Measurements from ENCODE around the gene CPOX.

Gene CPOX

DNA sequence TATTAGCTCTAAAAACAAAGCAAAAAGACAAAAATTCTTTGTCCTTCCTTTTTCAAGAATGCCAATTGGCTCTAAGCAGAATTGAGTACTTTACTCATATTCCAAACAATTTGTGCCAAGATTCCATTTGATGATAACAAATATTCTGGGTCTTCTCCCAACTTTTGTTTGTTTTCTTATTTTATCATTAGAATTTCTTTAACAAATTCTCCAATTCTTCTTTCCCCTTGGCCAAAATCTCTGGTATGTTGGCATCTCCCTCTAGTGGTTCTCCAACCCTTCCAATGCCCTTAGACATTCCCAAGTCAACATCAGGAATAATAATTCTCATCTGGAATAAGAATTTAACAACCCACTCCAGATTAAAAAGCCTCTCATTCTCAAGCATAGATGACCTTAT is 5.3 kb downstream of the CPOX start:
- TF ChIP-seq Cebpa-rat (IDR thresholded peaks at IDR 0.05): no peak
- Histone ChIP-seq H3K36me3 (peaks cover 58 to 84% (median 65%) of the 10 kb centered on the region in 11 experiments), H3K4me1 (peaks cover 19 to 71% (median 30%) of the 10 kb centered on the region in 10 experiments), H3K27me3 (no peaks in the 10 kb centered on the region), H3K9ac (no peak overlapping the region), H3K9me3 (replicated peaks in 1 of 11) (0 out of 22 replicates have a peak, but pooled peaks cover 0 to 6% (median 0%) of the 10 kb centered on the region in 11 experiments), H4K20me1 (peaks cover 0 to 19% (median 7%) of the 10 kb centered on the region in 11 experiments; a peak in 12 of 22 replicates), H3K4me2 (no peak overlapping the region), H3K4me3 (no peak overlapping the region), H3K27ac (no peak overlapping the region)

DNA sequence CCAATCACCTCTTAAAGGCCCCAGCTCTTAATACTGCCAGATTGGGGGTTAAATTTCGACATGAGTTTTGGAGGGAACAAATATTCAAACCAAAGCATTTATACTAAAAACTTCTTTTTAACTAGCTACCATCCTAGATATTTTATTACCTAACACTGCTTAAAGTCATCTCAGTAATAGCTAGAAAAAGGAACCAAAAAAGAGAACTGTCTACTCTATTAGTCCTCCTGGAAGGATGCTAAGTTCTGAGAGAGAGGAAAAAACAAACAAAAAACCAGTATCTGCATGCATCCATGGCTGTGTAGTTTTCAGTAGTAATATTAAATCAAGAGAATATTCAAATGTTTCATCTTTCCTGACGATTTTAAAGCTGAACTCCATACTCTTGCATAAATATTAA is 5.8 kb downstream of the CPOX start:
- peaks cover 63 to 88% (median 69%) of the 10 kb centered on the region in 11 experiments for H3K36me3 ChIP-seq
- peak overlapping the region in 3 of 11 experiments; percentile 9 to 20 (median 16); a peak in 4 of 22 replicates for H3K4me2 ChIP-seq
- peaks cover 0 to 15% (median 6%) of the 10 kb centered on the region in 11 experiments; a peak in 12 of 22 replicates for H4K20me1 ChIP-seq
- no peak overlapping the region for H3K27ac ChIP-seq
- H3K9ac ChIP-seq: no peak overlapping the region
- no peaks in the 10 kb centered on the region for H3K27me3 ChIP-seq
- peaks cover 16 to 71% (median 28%) of the 10 kb centered on the region in 10 experiments for H3K4me1 ChIP-seq
- no peak overlapping the region for H3K4me3 ChIP-seq
- TF ChIP-seq Cebpa-rat (IDR thresholded peaks at IDR 0.05): no peak
- H3K9me3 ChIP-seq (replicated peaks in 1 of 11): 0 out of 22 replicates have a peak, but pooled peaks cover 0 to 6% (median 0%) of the 10 kb centered on the region in 11 experiments

DNA sequence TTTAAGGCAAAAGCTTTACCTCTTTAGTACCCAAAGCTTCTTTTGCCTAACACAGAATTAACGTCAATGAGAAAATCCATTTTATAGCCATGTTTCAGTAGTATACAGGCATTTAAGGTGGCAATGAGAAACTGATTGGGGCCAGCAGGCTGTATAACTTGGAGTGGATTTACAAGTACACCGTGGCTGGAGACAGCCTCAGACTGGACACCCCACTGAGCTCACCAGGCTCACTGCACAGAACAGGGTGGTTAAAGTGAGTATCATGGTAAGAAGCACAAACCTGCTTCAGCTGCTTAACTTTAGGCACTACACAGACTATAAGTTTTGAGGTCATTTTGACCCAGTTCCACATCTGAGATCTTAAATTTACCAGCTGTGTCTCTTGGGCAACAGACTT is 8.9 kb downstream of the CPOX start:
- Histone ChIP-seq H3K9ac (no peak overlapping the region), H4K20me1 (peaks cover 0 to 6% (median 0%) of the 10 kb centered on the region in 11 experiments; a peak in 1 of 22 replicates), H3K9me3 (replicated peaks in 1 of 11) (0 out of 22 replicates have a peak, but pooled peaks cover 0 to 6% (median 0%) of the 10 kb centered on the region in 11 experiments), H3K4me3 (no peak overlapping the region), H3K4me1 (peaks cover 0 to 40% (median 8%) of the 10 kb centered on the region in 10 experiments; a peak in 13 of 20 replicates), H3K36me3 (peaks cover 69 to 100% (median 83%) of the 10 kb centered on the region in 11 experiments), H3K27me3 (no peaks in the 10 kb centered on the region), H3K27ac (no peak overlapping the region), H3K4me2 (0 out of 22 replicates have a peak overlapping the region, but pooled peaks of 1 of the 11 experiments have one; percentile 11)
- no peak for TF ChIP-seq Cebpa-rat (IDR thresholded peaks at IDR 0.05)

- Histone ChIP-seq H3K27ac (no peak overlapping the region), H3K36me3 (peaks cover 63 to 100% (median 85%) of the 10 kb centered on the region in 11 experiments), H3K9me3 (replicated peaks in 1 of 11) (0 out of 22 replicates have a peak, but pooled peaks cover 0 to 6% (median 0%) of the 10 kb centered on the region in 11 experiments), H3K4me2 (no peak overlapping the region), H3K9ac (no peak overlapping the region), H3K4me3 (no peak overlapping the region), H4K20me1 (peaks cover 0 to 6% (median 0%) of the 10 kb centered on the region in 11 experiments; a peak in 1 of 22 replicates), H3K27me3 (no peaks in the 10 kb centered on the region), H3K4me1 (peaks cover 0 to 32% (median 2%) of the 10 kb centered on the region in 10 experiments; a peak in 8 of 20 replicates)
- TF ChIP-seq Cebpa-rat (IDR thresholded peaks at IDR 0.05): no peak
These were observed 9.6 kb downstream of the CPOX start for GRCh38 chr3:98583766-98584165.

GRCh38 chr3:98582042-98582441 is 11.4 kb downstream of the CPOX start:
- Histone ChIP-seq H3K4me1 (peaks cover 0 to 16% (median 2%) of the 10 kb centered on the region in 10 experiments; a peak in 7 of 20 replicates), H3K4me3 (no peak overlapping the region), H3K27ac (no peak overlapping the region), H3K27me3 (no peaks in the 10 kb centered on the region), H4K20me1 (peaks cover 0 to 6% (median 0%) of the 10 kb centered on the region in 11 experiments; a peak in 1 of 22 replicates), H3K9ac (no peak overlapping the region), H3K9me3 (replicated peaks in 1 of 11) (0 out of 22 replicates have a peak, but pooled peaks cover 0 to 6% (median 0%) of the 10 kb centered on the region in 11 experiments), H3K36me3 (peaks cover 71 to 100% (median 90%) of the 10 kb centered on the region in 11 experiments), H3K4me2 (no peak overlapping the region)
- no peak for TF ChIP-seq Cebpa-rat (IDR thresholded peaks at IDR 0.05)

DNA sequence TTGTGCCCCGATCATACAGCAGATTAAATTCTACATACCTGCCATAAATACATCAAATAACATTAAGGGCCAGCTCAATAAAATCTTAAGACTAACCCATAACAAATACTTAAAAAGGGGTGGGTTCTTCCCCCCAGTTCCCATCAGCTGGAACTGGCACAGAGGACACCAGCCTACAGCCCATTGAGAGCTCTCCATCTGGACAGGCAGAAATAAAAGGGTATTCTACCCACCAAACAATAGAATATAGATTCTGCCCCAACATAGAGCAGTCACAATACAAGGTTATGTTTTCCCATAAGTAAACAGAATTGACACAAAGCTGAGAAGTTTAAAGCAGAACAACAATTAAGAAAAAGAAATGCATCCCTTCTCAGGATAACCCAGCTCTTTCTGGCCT is 11.9 kb downstream of the CPOX start:
- Histone ChIP-seq H4K20me1 (peaks cover 0 to 6% (median 0%) of the 10 kb centered on the region in 11 experiments; a peak in 1 of 22 replicates), H3K9ac (no peak overlapping the region), H3K36me3 (peaks cover 72 to 99% (median 90%) of the 10 kb centered on the region in 11 experiments), H3K9me3 (replicated peaks in 1 of 11) (0 out of 22 replicates have a peak, but pooled peaks cover 0 to 6% (median 0%) of the 10 kb centered on the region in 11 experiments), H3K27me3 (no peaks in the 10 kb centered on the region), H3K4me2 (no peak overlapping the region), H3K27ac (no peak overlapping the region), H3K4me3 (no peak overlapping the region), H3K4me1 (peaks cover 0 to 14% (median 2%) of the 10 kb centered on the region in 10 experiments; a peak in 7 of 20 replicates)
- TF ChIP-seq Cebpa-rat (IDR thresholded peaks at IDR 0.05): no peak

DNA sequence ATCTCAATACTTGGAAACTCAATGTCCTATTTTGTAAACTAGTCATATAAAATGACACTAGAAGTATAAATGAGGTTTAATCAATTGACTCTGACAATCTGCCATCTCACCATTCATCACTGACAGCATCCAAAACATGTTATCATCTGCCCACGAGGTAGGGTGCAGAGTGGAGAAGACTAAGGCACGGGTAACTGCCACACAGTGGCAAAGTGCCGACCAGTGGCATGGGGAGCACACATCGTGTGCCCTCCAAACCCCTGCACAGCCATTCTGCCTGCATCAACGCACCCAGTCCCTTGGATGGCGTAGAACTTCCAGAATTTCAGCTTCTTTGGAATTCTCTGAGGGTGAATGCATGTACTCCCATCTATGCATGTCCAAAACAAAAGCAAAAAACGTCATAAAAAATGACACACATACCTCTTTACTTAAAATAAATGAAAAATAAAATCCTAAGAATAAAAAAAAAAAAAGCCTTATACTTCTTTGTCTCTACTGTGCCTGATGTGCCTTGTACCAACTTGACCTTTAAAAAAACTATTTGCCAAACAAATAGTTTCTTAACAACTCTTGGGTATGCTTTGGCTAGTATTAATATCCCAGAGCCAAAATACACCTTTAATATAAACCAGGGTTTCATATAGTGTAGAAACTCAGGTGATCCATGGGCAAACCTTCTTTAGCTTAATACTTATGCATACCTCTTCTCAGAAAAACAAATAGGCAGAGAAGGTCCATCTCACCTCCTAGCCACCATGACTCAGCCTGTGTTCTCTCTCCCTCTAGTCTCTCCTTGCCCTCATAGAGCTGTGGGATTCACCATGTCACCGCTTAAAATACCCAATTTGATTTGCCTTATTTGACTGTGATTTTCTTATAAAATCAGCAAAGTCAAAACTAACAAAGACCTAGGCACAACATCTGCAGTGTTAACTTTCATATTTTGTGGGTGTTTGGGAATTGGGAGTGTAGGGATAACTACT is 12.7 kb downstream of the CPOX start:
- no peak for TF ChIP-seq Cebpa-rat (IDR thresholded peaks at IDR 0.05)
- Histone ChIP-seq H3K27ac (no peak overlapping the region), H3K36me3 (peaks cover 68 to 99% (median 88%) of the 10 kb centered on the region in 11 experiments), H3K4me3 (no peak overlapping the region), H3K9me3 (replicated peaks in 1 of 11) (peaks cover 0 to 9% (median 0%) of the 10 kb centered on the region in 11 experiments; a peak in 2 of 22 replicates), H4K20me1 (peaks cover 0 to 6% (median 0%) of the 10 kb centered on the region in 11 experiments; a peak in 1 of 22 replicates), H3K9ac (no peak overlapping the region), H3K27me3 (no peaks in the 10 kb centered on the region), H3K4me2 (no peak overlapping the region), H3K4me1 (peaks cover 0 to 13% (median 2%) of the 10 kb centered on the region in 10 experiments; a peak in 7 of 20 replicates)

DNA sequence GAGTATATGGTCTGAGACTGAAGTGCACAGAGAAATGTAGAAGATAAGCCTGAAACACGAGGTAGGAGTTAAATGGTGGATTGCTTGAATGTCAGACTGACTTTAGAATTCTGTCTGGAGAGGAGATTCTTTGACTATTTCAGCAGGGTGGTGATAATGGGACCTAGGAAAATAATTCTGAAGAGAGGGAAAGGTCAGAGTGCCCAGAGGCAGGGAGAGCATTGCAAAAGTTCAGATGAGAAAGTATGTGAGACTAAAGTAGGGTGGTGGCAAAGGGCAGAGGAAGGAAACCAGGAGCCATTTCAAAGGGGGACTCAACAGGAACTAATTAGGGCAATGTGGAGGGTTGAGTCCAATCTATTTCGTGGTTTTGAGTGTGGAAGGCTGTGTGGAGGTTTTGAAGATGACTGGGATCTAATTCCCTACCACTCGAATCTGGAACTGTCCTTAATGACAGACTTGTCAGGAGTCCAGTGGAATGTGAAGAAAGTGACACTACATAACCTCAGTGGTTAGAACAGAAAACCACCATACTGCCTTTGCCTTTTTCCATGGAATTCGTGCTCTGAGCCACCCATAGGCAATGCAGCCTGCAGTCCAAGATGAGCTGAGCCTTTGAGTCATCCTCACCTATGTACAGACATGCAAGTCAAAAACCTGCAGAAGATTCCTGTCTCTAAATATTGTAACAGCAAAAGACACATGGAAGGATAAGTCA is 16.1 kb downstream of the CPOX start:
- Histone ChIP-seq H3K36me3 (peaks cover 46 to 65% (median 55%) of the 10 kb centered on the region in 11 experiments), H3K27ac (no peak overlapping the region)

More for the DNA sequence above, 16.1 kb downstream of the CPOX start:
- TF ChIP-seq Cebpa-rat (IDR thresholded peaks at IDR 0.05): no peak
- no peak overlapping the region for H3K9ac ChIP-seq
- H3K4me2 ChIP-seq: no peak overlapping the region
- H3K27me3 ChIP-seq: no peaks in the 10 kb centered on the region
- H3K4me3 ChIP-seq: no peak overlapping the region
- H4K20me1 ChIP-seq: peaks cover 0 to 6% (median 0%) of the 10 kb centered on the region in 11 experiments; a peak in 2 of 22 replicates
- peaks cover 0 to 9% (median 0%) of the 10 kb centered on the region in 10 experiments; a peak in 5 of 20 replicates for H3K4me1 ChIP-seq
- peaks cover 0 to 5% (median 0%) of the 10 kb centered on the region in 11 experiments; a peak in 2 of 22 replicates for H3K9me3 ChIP-seq (replicated peaks in 1 of 11)

All from BLaER1 treated with 17β-estradiol and CSF1 and Interleukin-3, amounts not matched to agents 10 nM and 100 nM (cell line).